ENCODE results near the gene TSPYL1. TPM values are rescaled to one million over a fixed set of nuclear protein-coding genes. Genes with fewer than 3 reads are reported as not detected.

TSPYL1 gene
- total and polyA plus RNA-seq, 2 experiments from 2014 or later: 24.9 to 66.1 TPM

DNA sequence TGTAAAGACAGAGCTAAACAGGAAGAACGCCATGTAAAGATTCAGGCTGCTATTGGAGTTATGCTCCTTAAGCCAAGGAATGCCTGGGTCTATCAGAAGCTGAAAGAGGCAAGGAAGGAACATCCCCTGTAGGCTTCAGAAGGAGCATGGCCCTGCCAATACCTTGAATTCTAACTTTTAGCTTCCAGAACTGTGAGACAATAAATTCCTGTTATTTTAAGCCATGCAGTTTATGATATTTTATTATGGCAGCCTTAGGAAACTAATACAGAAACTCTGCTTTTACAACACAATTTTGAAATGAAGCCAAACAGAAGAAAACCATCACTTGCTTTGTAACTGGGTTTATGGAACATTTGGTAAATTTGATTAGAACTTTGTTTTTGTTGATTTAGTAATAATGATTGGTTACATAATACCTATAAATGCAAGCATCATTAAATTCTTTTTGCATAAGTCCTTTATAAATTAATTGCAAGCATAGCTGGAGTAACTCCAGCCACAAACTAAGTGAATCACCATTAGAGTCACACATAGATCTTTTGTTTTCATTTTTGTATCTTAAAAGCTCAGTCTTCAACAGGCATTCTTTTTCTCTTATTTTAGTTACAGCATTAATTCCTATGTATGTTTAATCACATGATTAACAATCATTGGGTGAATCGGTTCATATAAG is 33.5 kb upstream of the TSPYL1 start (continued):
- TF ChIP-seq ZNF331 (CRISPR knock-in tag; IDR thresholded peaks at IDR 0.05; ENCODE audit: low read depth) (no peak), CREB1 (CRISPR knock-in tag; IDR thresholded peaks at IDR 0.05; ENCODE audit: low read depth) (no peak), ZNF114 (CRISPR knock-in tag; IDR thresholded peaks at IDR 0.05) (no peak), EZH2 (IDR thresholded peaks at IDR 0.05; ENCODE audit: low read depth, unreplicated experiment) (no peak)
- TF ChIP-seq, protein P1, sequence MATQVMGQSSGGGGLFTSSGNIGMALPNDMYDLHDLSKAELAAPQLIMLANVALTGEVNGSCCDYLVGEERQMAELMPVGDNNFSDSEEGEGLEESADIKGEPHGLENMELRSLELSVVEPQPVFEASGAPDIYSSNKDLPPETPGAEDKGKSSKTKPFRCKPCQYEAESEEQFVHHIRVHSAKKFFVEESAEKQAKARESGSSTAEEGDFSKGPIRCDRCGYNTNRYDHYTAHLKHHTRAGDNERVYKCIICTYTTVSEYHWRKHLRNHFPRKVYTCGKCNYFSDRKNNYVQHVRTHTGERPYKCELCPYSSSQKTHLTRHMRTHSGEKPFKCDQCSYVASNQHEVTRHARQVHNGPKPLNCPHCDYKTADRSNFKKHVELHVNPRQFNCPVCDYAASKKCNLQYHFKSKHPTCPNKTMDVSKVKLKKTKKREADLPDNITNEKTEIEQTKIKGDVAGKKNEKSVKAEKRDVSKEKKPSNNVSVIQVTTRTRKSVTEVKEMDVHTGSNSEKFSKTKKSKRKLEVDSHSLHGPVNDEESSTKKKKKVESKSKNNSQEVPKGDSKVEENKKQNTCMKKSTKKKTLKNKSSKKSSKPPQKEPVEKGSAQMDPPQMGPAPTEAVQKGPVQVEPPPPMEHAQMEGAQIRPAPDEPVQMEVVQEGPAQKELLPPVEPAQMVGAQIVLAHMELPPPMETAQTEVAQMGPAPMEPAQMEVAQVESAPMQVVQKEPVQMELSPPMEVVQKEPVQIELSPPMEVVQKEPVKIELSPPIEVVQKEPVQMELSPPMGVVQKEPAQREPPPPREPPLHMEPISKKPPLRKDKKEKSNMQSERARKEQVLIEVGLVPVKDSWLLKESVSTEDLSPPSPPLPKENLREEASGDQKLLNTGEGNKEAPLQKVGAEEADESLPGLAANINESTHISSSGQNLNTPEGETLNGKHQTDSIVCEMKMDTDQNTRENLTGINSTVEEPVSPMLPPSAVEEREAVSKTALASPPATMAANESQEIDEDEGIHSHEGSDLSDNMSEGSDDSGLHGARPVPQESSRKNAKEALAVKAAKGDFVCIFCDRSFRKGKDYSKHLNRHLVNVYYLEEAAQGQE (IDR thresholded peaks at IDR 0.05; ENCODE audit: unreplicated experiment): no peak

DNA sequence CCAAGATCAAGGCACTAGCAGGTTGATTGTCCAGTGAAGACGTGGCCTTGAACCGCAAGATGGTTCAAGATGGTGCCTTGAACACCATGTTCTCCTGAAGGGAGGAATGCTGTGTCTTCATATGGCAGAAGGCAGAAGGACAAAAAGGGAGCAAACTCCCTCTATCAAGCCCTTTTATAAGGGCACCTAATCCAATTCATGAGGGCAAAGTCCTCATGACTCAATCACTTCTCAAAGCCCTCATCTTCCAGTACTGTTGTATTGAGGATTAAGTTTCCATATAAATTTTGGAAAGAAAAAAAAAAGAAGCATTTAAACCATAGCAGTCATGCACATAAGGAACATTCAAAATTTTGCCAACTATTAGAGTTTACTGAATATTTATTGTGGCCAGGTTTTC is 29.9 kb upstream of the TSPYL1 start:
- H4K20me1 ChIP-seq (replicated peaks; ENCODE audit: insufficient read depth): no peaks in the 10 kb centered on the region
- no peak for TF ChIP-seq ZNF114 (CRISPR knock-in tag; IDR thresholded peaks at IDR 0.05)
- TF ChIP-seq, protein P2, sequence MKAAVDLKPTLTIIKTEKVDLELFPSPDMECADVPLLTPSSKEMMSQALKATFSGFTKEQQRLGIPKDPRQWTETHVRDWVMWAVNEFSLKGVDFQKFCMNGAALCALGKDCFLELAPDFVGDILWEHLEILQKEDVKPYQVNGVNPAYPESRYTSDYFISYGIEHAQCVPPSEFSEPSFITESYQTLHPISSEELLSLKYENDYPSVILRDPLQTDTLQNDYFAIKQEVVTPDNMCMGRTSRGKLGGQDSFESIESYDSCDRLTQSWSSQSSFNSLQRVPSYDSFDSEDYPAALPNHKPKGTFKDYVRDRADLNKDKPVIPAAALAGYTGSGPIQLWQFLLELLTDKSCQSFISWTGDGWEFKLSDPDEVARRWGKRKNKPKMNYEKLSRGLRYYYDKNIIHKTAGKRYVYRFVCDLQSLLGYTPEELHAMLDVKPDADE (IDR thresholded peaks at IDR 0.05): no peak
- no peak for TF ChIP-seq CREB1 (CRISPR knock-in tag; IDR thresholded peaks at IDR 0.05; ENCODE audit: low read depth)
- no peak for TF ChIP-seq JUNB (IDR thresholded peaks at IDR 0.05; ENCODE audit: unreplicated experiment)

DNA sequence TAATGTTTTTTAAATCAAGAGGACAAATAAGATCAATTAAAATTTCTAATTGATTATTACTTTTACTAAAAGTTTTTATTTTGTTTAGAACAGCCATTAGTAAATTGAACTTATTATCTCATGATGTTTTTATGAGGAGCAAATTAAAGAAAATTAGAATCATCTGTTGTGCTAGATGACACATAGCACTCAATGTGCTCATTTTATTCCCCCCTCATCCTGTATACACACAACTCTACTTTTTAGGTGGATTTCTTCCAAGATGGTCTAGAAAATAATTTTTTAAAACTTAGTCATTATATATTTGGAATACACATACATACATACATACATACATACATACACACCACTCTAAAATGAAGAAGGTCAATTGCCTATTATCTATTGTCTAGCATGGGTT is 29.3 kb upstream of the TSPYL1 start:
- Histone ChIP-seq H3F3A (replicated peaks; ENCODE audit: low read depth) (no peaks in the 10 kb centered on the region), H2AFZ (no peak overlapping the region), H3K79me2 (replicated peaks; ENCODE audit: insufficient read depth) (no peaks in the 10 kb centered on the region), H3K27me3 (ENCODE audit: insufficient read depth) (no peaks in the 10 kb centered on the region), H4K20me1 (replicated peaks; ENCODE audit: insufficient read depth) (no peaks in the 10 kb centered on the region), H3K4me1 (ENCODE audit: insufficient read depth) (no peaks in the 10 kb centered on the region), H3K36me3 (ENCODE audit: insufficient read depth) (no peaks in the 10 kb centered on the region), H3K27ac (ENCODE audit: low read depth) (no peak overlapping the region), H3K9me2 (ENCODE audit: insufficient read depth) (no peaks in the 10 kb centered on the region; the same call in 1 of the 2 replicates), H3K4me2 (no peak overlapping the region), H3K4me3 (no peak overlapping the region)
- Mint-ChIP-seq H3K36me3 (ENCODE audit: low read depth) (peaks cover 3% of the 10 kb centered on the region; the same call in 2 of the 3 replicates), H3K27ac (no peak overlapping the region), H3K9me3 (no peaks in the 10 kb centered on the region), H3K27me3 (ENCODE audit: insufficient read depth, low read depth, poor library complexity) (no peaks in the 10 kb centered on the region), H3K4me1 (peaks cover 5% of the 10 kb centered on the region; the same call in 1 of the 3 replicates), H3K4me3 (no peak overlapping the region)
- no peak for ATAC-seq
- no peak for DNase-seq (ENCODE audit: low spot score)
- TF ChIP-seq NANOG (IDR thresholded peaks at IDR 0.05; ENCODE audit: borderline replicate concordance) (no peak), EZH2phosphoT487 (IDR thresholded peaks at IDR 0.05; ENCODE audit: unreplicated experiment) (no peak), ZNF114 (CRISPR knock-in tag; IDR thresholded peaks at IDR 0.05) (no peak), EZH2 (IDR thresholded peaks at IDR 0.05; ENCODE audit: low read depth, unreplicated experiment) (no peak)

More for the DNA sequence above, 29.9 kb upstream of the TSPYL1 start:
- no peaks in the 10 kb centered on the region; the same call in 1 of the 2 replicates for H3K9me2 ChIP-seq (ENCODE audit: insufficient read depth)
- peaks cover 3% of the 10 kb centered on the region; the same call in 2 of the 3 replicates for H3K36me3 Mint-ChIP-seq (ENCODE audit: low read depth)
- H3K27me3 ChIP-seq (ENCODE audit: insufficient read depth): no peaks in the 10 kb centered on the region
- no peaks in the 10 kb centered on the region for H3K36me3 ChIP-seq (ENCODE audit: insufficient read depth)
- no peaks in the 10 kb centered on the region for H3F3A ChIP-seq (replicated peaks; ENCODE audit: low read depth)
- no peaks in the 10 kb centered on the region for H3K79me2 ChIP-seq (replicated peaks; ENCODE audit: insufficient read depth)
- H3K4me3 Mint-ChIP-seq: no peak overlapping the region
- ATAC-seq (no peak), DNase-seq (ENCODE audit: low spot score) (no peak)
- no peak overlapping the region for H3K27ac Mint-ChIP-seq
- no peak overlapping the region for H3K4me3 ChIP-seq
- no peaks in the 10 kb centered on the region for H3K4me1 ChIP-seq (ENCODE audit: insufficient read depth)
- no peaks in the 10 kb centered on the region for H3K27me3 Mint-ChIP-seq (ENCODE audit: insufficient read depth, low read depth, poor library complexity)
- H2AFZ ChIP-seq: no peak overlapping the region
- H3K4me2 ChIP-seq: no peak overlapping the region
- H3K9me3 Mint-ChIP-seq: no peaks in the 10 kb centered on the region
- peaks cover 5% of the 10 kb centered on the region; the same call in 1 of the 3 replicates for H3K4me1 Mint-ChIP-seq
- no peak overlapping the region for H3K27ac ChIP-seq (ENCODE audit: low read depth)

Data from GM23338 (cell line).